Fibroblast of lung (primary cell): Measurements from ENCODE around the gene PDZRN4. TPM values are rescaled to one million over a fixed set of nuclear protein-coding genes. Genes with fewer than 3 reads are reported as not detected.

Experiments used
- DNase-seq, 2 donors: peaks; one replicate each; pipeline versions ENCODE4 v3.0.0 to v3.0.0-alpha.2; 2010; ENCODE audit warnings: low read depth in 2 of 2
- H2AFZ ChIP-seq: 2 replicates; pipeline ENCODE4 v1.5.1; 2012; ENCODE audit warnings: low read length, control low read depth, inconsistent platforms
- H3K27ac ChIP-seq: 2 replicates; pipeline ENCODE4 v1.5.1; 2011; ENCODE audit warnings: low read length, control low read depth; ENCODE audit not compliant: insufficient read depth
- H3K27me3 ChIP-seq: 2 replicates; pipeline ENCODE4 v1.5.1; 2011; ENCODE audit warnings: mild to moderate bottlenecking, low read length; ENCODE audit not compliant: control insufficient read depth, insufficient read depth
- H3K36me3 ChIP-seq: 2 replicates; pipeline ENCODE4 v1.5.1; 2011; ENCODE audit warnings: low read length; ENCODE audit not compliant: control insufficient read depth, insufficient read depth
- H3K4me1 ChIP-seq: 2 replicates; pipeline ENCODE4 v1.5.1; 2011; ENCODE audit warnings: low read length; ENCODE audit not compliant: control insufficient read depth, insufficient read depth; ENCODE audit errors: extremely low read depth
- H3K4me2 ChIP-seq: 2 replicates; pipeline ENCODE4 v1.5.1; 2011; ENCODE audit warnings: low read length, control low read depth; ENCODE audit not compliant: insufficient read depth; ENCODE audit errors: extremely low read depth
- H3K4me3 ChIP-seq, 4 experiments: fragments of 200-600 bp in 1 of 4; sonication (generic) in 1 of 4; replicated peaks in 1 of 4; 2 replicates each; pipeline ENCODE4 v1.5.1; 2011 to 2016; ENCODE audit warnings: low read length in 4 of 4, low read depth in 3 of 4, mild to moderate bottlenecking in 3 of 4, control low read depth in 2 of 4, inconsistent platforms in 1 of 4, mixed read lengths in 1 of 4; ENCODE audit not compliant: insufficient read depth in 1 of 4; ENCODE audit errors: control extremely low read depth in 1 of 4
- H3K79me2 ChIP-seq: 2 replicates; pipeline ENCODE4 v1.5.1; 2012; ENCODE audit warnings: mild to moderate bottlenecking, low read length, inconsistent platforms; ENCODE audit not compliant: control insufficient read depth, insufficient read depth
- H3K9ac ChIP-seq: 2 replicates; pipeline ENCODE4 v1.5.1; 2011; ENCODE audit warnings: mild to moderate bottlenecking, low read length, control low read depth; ENCODE audit not compliant: insufficient read depth
- H3K9me3 ChIP-seq: 2 replicates; pipeline ENCODE4 v1.5.1; 2012; ENCODE audit warnings: low read depth, low read length; ENCODE audit not compliant: control insufficient read depth, insufficient read depth
- H4K20me1 ChIP-seq: 2 replicates; pipeline ENCODE4 v1.5.1; 2011; ENCODE audit warnings: low read length; ENCODE audit not compliant: control insufficient read depth, insufficient read depth; ENCODE audit errors: extremely low read depth
- EZH2 ChIP-seq: IDR thresholded peaks from 2 replicates; pipeline ENCODE4 v1.5.1; 2012; ENCODE audit warnings: low read length, control low read depth, mild to moderate bottlenecking; ENCODE audit errors: missing control alignments
- polyA plus RNA-seq, 2 donors: library from polyadenylated mRNA; depleted of rRNA in 1 of 2; stranded (reverse) in 1 of 2; unstranded in 1 of 2; fragments of >200 nt; gene quantifications; 2 replicates each; pipeline ENCODE4 v1.2.1, GENCODE V29; 2011 to 2012; ENCODE audit warnings: missing spikeins in 1 of 2
- total RNA-seq: library from RNA; depleted of rRNA; stranded (reverse); fragments of >200 nt; gene quantifications from 2 replicates; pipeline ENCODE4 v1.2.1, GENCODE V29; 2014
- TF ChIP-seq, protein P1 (sequence below), 2 donors: IDR thresholded peaks in 1 of 2; conservative IDR thresholded peaks in 1 of 2; 1 replicate in 1 of 2; 2 replicates in 1 of 2; pipeline ENCODE4 v1.5.1; 2011 to 2012; ENCODE audit warnings: low read length in 2 of 2, control low read depth in 1 of 2, inconsistent platforms in 1 of 2, low read depth in 1 of 2, mild to moderate bottlenecking in 1 of 2

Gene PDZRN4
- total and polyA plus RNA-seq, 2 donors (not counting 1 experiment from before 2014, with no cell fraction given), result not detected

DNA sequence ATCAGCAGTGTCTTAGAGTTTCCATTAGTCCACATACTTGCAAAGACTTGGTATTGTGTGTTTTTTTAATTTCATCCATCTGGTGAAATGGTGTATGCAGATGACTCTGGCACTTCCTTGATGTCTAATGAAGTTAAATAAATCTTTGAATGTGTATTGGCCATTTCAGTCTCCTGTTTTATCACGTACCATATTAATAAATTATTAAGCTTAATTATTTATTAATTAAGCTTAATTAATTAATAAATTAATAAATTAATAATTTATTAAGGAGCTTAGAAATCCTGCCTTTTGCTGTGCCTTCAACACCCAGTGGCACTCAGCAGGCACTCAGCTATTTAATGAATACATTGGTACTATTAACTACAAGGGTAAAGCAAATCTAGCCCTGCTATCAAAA, 18.2 kb downstream of the PDZRN4 start:
- H3K4me1 ChIP-seq, result no peaks in the 10 kb centered on the region
- DNase-seq, result no peak
- H3K4me3 ChIP-seq, result no peak overlapping the region
- no peaks in the 10 kb centered on the region for H3K27me3 ChIP-seq
- no peak for TF ChIP-seq EZH2
- TF ChIP-seq, protein P1, sequence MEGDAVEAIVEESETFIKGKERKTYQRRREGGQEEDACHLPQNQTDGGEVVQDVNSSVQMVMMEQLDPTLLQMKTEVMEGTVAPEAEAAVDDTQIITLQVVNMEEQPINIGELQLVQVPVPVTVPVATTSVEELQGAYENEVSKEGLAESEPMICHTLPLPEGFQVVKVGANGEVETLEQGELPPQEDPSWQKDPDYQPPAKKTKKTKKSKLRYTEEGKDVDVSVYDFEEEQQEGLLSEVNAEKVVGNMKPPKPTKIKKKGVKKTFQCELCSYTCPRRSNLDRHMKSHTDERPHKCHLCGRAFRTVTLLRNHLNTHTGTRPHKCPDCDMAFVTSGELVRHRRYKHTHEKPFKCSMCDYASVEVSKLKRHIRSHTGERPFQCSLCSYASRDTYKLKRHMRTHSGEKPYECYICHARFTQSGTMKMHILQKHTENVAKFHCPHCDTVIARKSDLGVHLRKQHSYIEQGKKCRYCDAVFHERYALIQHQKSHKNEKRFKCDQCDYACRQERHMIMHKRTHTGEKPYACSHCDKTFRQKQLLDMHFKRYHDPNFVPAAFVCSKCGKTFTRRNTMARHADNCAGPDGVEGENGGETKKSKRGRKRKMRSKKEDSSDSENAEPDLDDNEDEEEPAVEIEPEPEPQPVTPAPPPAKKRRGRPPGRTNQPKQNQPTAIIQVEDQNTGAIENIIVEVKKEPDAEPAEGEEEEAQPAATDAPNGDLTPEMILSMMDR (conservative IDR thresholded peaks at IDR 0.05 in 1 of 2, IDR thresholded peaks at IDR 0.05 in 1 of 2; ENCODE audit: low read depth in 1 of 2, low read length in 2 of 2), result no peak
- H3K9ac ChIP-seq, result no peak overlapping the region
- H3K27ac ChIP-seq, result no peak overlapping the region
- no peaks in the 10 kb centered on the region for H3K79me2 ChIP-seq
- H3K4me2 ChIP-seq, result no peak overlapping the region
- H3K36me3 ChIP-seq, result no peaks in the 10 kb centered on the region
- H3K9me3 ChIP-seq, result no peaks in the 10 kb centered on the region
- no peaks in the 10 kb centered on the region for H4K20me1 ChIP-seq
- H2AFZ ChIP-seq, result no peak overlapping the region

GRCh38 chr12:41211448-41211847, 23.3 kb downstream of the PDZRN4 start:
- no peak overlapping the region for H2AFZ ChIP-seq
- no peaks in the 10 kb centered on the region for H4K20me1 ChIP-seq
- no peak overlapping the region for H3K9ac ChIP-seq
- no peaks in the 10 kb centered on the region for H3K79me2 ChIP-seq
- H3K4me1 ChIP-seq, result no peaks in the 10 kb centered on the region
- H3K27ac ChIP-seq, result no peak overlapping the region
- no peak overlapping the region for H3K4me3 ChIP-seq
- no peaks in the 10 kb centered on the region for H3K9me3 ChIP-seq
- H3K4me2 ChIP-seq, result no peak overlapping the region
- H3K36me3 ChIP-seq, result no peaks in the 10 kb centered on the region
- TF ChIP-seq, protein P1 (conservative IDR thresholded peaks at IDR 0.05 in 1 of 2, IDR thresholded peaks at IDR 0.05 in 1 of 2; ENCODE audit: low read depth in 1 of 2, low read length in 2 of 2), result no peak
- no peak for TF ChIP-seq EZH2
- no peak for DNase-seq
- no peaks in the 10 kb centered on the region for H3K27me3 ChIP-seq

GRCh38 chr12:41212625-41213024, 24.5 kb downstream of the PDZRN4 start:
- no peak overlapping the region for H2AFZ ChIP-seq

More at GRCh38 chr12:41212625-41213024, 24.5 kb downstream of the PDZRN4 start:
- no peak overlapping the region for H3K4me3 ChIP-seq
- H3K27ac ChIP-seq, result no peak overlapping the region
- no peaks in the 10 kb centered on the region for H3K9me3 ChIP-seq
- no peaks in the 10 kb centered on the region for H3K27me3 ChIP-seq
- TF ChIP-seq, protein P1 (conservative IDR thresholded peaks at IDR 0.05 in 1 of 2, IDR thresholded peaks at IDR 0.05 in 1 of 2; ENCODE audit: low read depth in 1 of 2, low read length in 2 of 2), result no peak
- no peak for TF ChIP-seq EZH2
- no peaks in the 10 kb centered on the region for H3K4me1 ChIP-seq
- H3K4me2 ChIP-seq, result no peak overlapping the region
- no peaks in the 10 kb centered on the region for H4K20me1 ChIP-seq
- no peak overlapping the region for H3K9ac ChIP-seq
- H3K36me3 ChIP-seq, result no peaks in the 10 kb centered on the region
- no peak for DNase-seq
- H3K79me2 ChIP-seq, result no peaks in the 10 kb centered on the region
